Middle frontal gyrus (tissue), 1 donor: ENCODE data around the gene ZNF615.
"Not testable (repeated sequence)": the region's sequence is repeated elsewhere in the genome, so short reads cannot be mapped to it uniquely, and the experiment has no call there.

Experiments
- DNase-seq: peaks from one replicate; pipeline ENCODE4 v3.0.0-alpha.2; 2015; ENCODE audit warnings: low spot score; ENCODE audit errors: extremely low spot score

Gene ZNF615

GRCh38 chr19:52007806-52008557 is at the start of gene ZNF615:
ZNF615 (minus strand) TSS chr19:52008211; CDS start chr19:52003711, 4,500 bp downstream.
- DNase-seq, result peak; percentile 93

- not testable (repeated sequence) for DNase-seq
Observed at GRCh38 chr19:52056480-52056879, 48.5 kb upstream of the ZNF615 start.

GRCh38 chr19:52051736-52052135 is 43.7 kb upstream of the ZNF615 start:
- DNase-seq, result not testable (repeated sequence)

GRCh38 chr19:52048555-52049501 is 40.8 kb upstream of the ZNF615 start, which contains the start of gene ZNF432:
ZNF432 (minus strand) TSS chr19:52048838; CDS start chr19:52046868, 1,970 bp downstream.
- peak; percentile 94 for DNase-seq

GRCh38 chr19:52039169-52039568 is 31.2 kb upstream of the ZNF615 start:
- no peak for DNase-seq

- DNase-seq, result no peak
Observed at GRCh38 chr19:52034051-52034728, 26.2 kb upstream of the ZNF615 start.

- DNase-seq, result no peak
Observed at GRCh38 chr19:52028780-52029123, 20.7 kb upstream of the ZNF615 start.

GRCh38 chr19:52028027-52028779 is 20.2 kb upstream of the ZNF615 start, which contains the start of gene ZNF614:
ZNF614 (minus strand) TSS chr19:52028379; CDS start chr19:52025745, 2,634 bp downstream.
- DNase-seq, result peak; percentile 79

- DNase-seq, result not testable (repeated sequence)
Observed at GRCh38 chr19:52026255-52026990, 18.4 kb upstream of the ZNF615 start.

- not testable (repeated sequence) for DNase-seq
Observed at GRCh38 chr19:52024478-52024877, 16.5 kb upstream of the ZNF615 start.

- no peak for DNase-seq
Observed at GRCh38 chr19:52022193-52022592, 14.2 kb upstream of the ZNF615 start.

GRCh38 chr19:52020506-52020905 is 12.5 kb upstream of the ZNF615 start:
- DNase-seq, result no peak

- no peak for DNase-seq
Observed at GRCh38 chr19:52010674-52011073, 2.7 kb upstream of the ZNF615 start.

- DNase-seq, result no peak
Observed at GRCh38 chr19:52007451-52007805, 583 bp downstream of the ZNF615 start.

GRCh38 chr19:51994048-51994644 is 13.9 kb downstream of the ZNF615 start:
- no peak for DNase-seq

- no peak for DNase-seq
Observed at GRCh38 chr19:51993422-51993821, 14.6 kb downstream of the ZNF615 start.

GRCh38 chr19:51986309-51987291 is 21.4 kb downstream of the ZNF615 start, which contains the start of gene ZNF350:
ZNF350 (minus strand) TSS chr19:51986840; CDS start chr19:51974360, 12,480 bp downstream.
- peak; percentile 92 for DNase-seq

GRCh38 chr19:51983361-51983760 is 24.6 kb downstream of the ZNF615 start:
- no peak for DNase-seq
